ENCODE measurements around the gene CDK11A. TPM values are rescaled to one million over a fixed set of nuclear protein-coding genes. Genes with fewer than 3 reads are reported as not detected.
"Not testable (repeated sequence)": the region's sequence is repeated elsewhere in the genome, so short reads cannot be mapped to it uniquely, and the experiment has no call there.

Gene CDK11A
- total RNA-seq, 2 experiments from 2014 or later, result 50.9 to 90.5 TPM

- peaks cover 4% of the 10 kb centered on the region; the same call in 1 of the 2 replicates for H3K36me3 ChIP-seq (ENCODE audit: insufficient read depth, low read length)
- H3K4me2 ChIP-seq (ENCODE audit: low read length), result peak overlapping the region; percentile 97
- ChIA-PET POLR2A (interaction anchor here (0.8 to 0.9 kb wide), 2 partner anchors 18 to 64 kb away, joined by 3 read pairs; no protein-coding TSS in a partner anchor), CTCF (ENCODE audit: unreplicated experiment) (interaction anchor here (0.6 to 1.1 kb wide), 3 partner anchors 26 to 96 kb away, joined by 3 to 10 read pairs (median 3); no protein-coding TSS in a partner anchor)
- no peaks in the 10 kb centered on the region for H3K9me2 ChIP-seq (ENCODE audit: insufficient read depth, low read length)
- intact Hi-C loops (cut with micrococcal nuclease; ENCODE audit: unreplicated experiment), result no loop called here
- peak overlapping the region; percentile 73 for H3K4me3 ChIP-seq (ENCODE audit: low read depth, low read length, poor library complexity, severe bottlenecking)
- DNase-seq (ENCODE audit: low spot score), result peak; percentile 90
- peak overlapping the region; percentile 48; the same call in 1 of the 2 replicates for H2AFZ ChIP-seq (ENCODE audit: low read length)
- H4K20me1 ChIP-seq (ENCODE audit: insufficient read depth, low read length), result no peaks in the 10 kb centered on the region
- H3K9me3 ChIP-seq (ENCODE audit: low read length), result no peaks in the 10 kb centered on the region
- no peaks in the 10 kb centered on the region for H3K79me2 ChIP-seq (ENCODE audit: insufficient read depth, low read depth, low read length)
- no TSS peak for BruUV-seq (replicated peaks)
- H3K4me1 ChIP-seq (ENCODE audit: insufficient read depth, low read length, poor library complexity, severe bottlenecking), result peaks cover 35% of the 10 kb centered on the region
- TF ChIP-seq CTCF (conservative IDR thresholded peaks at IDR 0.05; ENCODE audit: low read length) (no peak), EZH2phosphoT487 (IDR thresholded peaks at IDR 0.05; ENCODE audit: borderline replicate concordance, low read depth, low read length) (no peak)
- peak overlapping the region; percentile 97 for H3K27ac ChIP-seq (ENCODE audit: low read depth, low read length, poor library complexity, severe bottlenecking)
These were observed 46.2 kb downstream of the CDK11A start for GRCh38 chr1:1677718-1678580.

GRCh38 chr1:1676087-1676486 lies 48.1 kb downstream of the CDK11A start:
- H3K9me3 ChIP-seq (ENCODE audit: low read length); POLR2A ChIA-PET; BruUV-seq (replicated peaks); H2AFZ ChIP-seq (ENCODE audit: low read length); H3K79me2 ChIP-seq (ENCODE audit: insufficient read depth, low read depth, low read length); H3K27ac ChIP-seq (ENCODE audit: low read depth, low read length, poor library complexity, severe bottlenecking); CTCF ChIA-PET (ENCODE audit: unreplicated experiment); H3K9me2 ChIP-seq (ENCODE audit: insufficient read depth, low read length); DNase-seq (ENCODE audit: low spot score); H3K4me3 ChIP-seq (ENCODE audit: low read depth, low read length, poor library complexity, severe bottlenecking); intact Hi-C loops (cut with micrococcal nuclease; ENCODE audit: unreplicated experiment); H3K4me2 ChIP-seq (ENCODE audit: low read length); H4K20me1 ChIP-seq (ENCODE audit: insufficient read depth, low read length): not testable (repeated sequence)
- peaks cover 35% of the 10 kb centered on the region for H3K4me1 ChIP-seq (ENCODE audit: insufficient read depth, low read length, poor library complexity, severe bottlenecking)
- H3K36me3 ChIP-seq (ENCODE audit: insufficient read depth, low read length), result peaks cover 16% of the 10 kb centered on the region; the same call in 1 of the 2 replicates

GRCh38 chr1:1675218-1675617 lies 48.9 kb downstream of the CDK11A start:
- Histone ChIP-seq H3K4me2 (ENCODE audit: low read length) (peak overlapping the region; percentile 55; the same call in 1 of the 2 replicates), H3K4me1 (ENCODE audit: insufficient read depth, low read length, poor library complexity, severe bottlenecking) (peaks cover 35% of the 10 kb centered on the region), H3K27ac (ENCODE audit: low read depth, low read length, poor library complexity, severe bottlenecking) (peak overlapping the region; percentile 40), H3K36me3 (ENCODE audit: insufficient read depth, low read length) (peaks cover 20% of the 10 kb centered on the region; the same call in 1 of the 2 replicates)
- H3K4me3 ChIP-seq (ENCODE audit: low read depth, low read length, poor library complexity, severe bottlenecking); H2AFZ ChIP-seq (ENCODE audit: low read length); DNase-seq (ENCODE audit: low spot score); intact Hi-C loops (cut with micrococcal nuclease; ENCODE audit: unreplicated experiment); H3K79me2 ChIP-seq (ENCODE audit: insufficient read depth, low read depth, low read length); BruUV-seq (replicated peaks); H3K9me3 ChIP-seq (ENCODE audit: low read length); CTCF ChIA-PET (ENCODE audit: unreplicated experiment); H3K9me2 ChIP-seq (ENCODE audit: insufficient read depth, low read length); H4K20me1 ChIP-seq (ENCODE audit: insufficient read depth, low read length); POLR2A ChIA-PET: not testable (repeated sequence)

GRCh38 chr1:1674806-1675205 lies 49.4 kb downstream of the CDK11A start:
- POLR2A ChIA-PET; H3K9me3 ChIP-seq (ENCODE audit: low read length); H2AFZ ChIP-seq (ENCODE audit: low read length); H3K79me2 ChIP-seq (ENCODE audit: insufficient read depth, low read depth, low read length); H3K4me3 ChIP-seq (ENCODE audit: low read depth, low read length, poor library complexity, severe bottlenecking); H3K9me2 ChIP-seq (ENCODE audit: insufficient read depth, low read length); BruUV-seq (replicated peaks); CTCF ChIA-PET (ENCODE audit: unreplicated experiment); intact Hi-C loops (cut with micrococcal nuclease; ENCODE audit: unreplicated experiment); H4K20me1 ChIP-seq (ENCODE audit: insufficient read depth, low read length): not testable (repeated sequence)
- H3K36me3 ChIP-seq (ENCODE audit: insufficient read depth, low read length), result peaks cover 23% of the 10 kb centered on the region; the same call in 1 of the 2 replicates
- peak; percentile 9 for DNase-seq (ENCODE audit: low spot score)
- peak overlapping the region; percentile 55 for H3K4me2 ChIP-seq (ENCODE audit: low read length)
- peaks cover 35% of the 10 kb centered on the region for H3K4me1 ChIP-seq (ENCODE audit: insufficient read depth, low read length, poor library complexity, severe bottlenecking)
- H3K27ac ChIP-seq (ENCODE audit: low read depth, low read length, poor library complexity, severe bottlenecking), result peak overlapping the region; percentile 40
